Measurements from ENCODE around the gene DLX3.

The DLX3 gene

GRCh38 chr17:49957350-49957749, 37.7 kb downstream of the DLX3 start:
- DNase-seq (ENCODE audit: low read depth) = no peak

DNA sequence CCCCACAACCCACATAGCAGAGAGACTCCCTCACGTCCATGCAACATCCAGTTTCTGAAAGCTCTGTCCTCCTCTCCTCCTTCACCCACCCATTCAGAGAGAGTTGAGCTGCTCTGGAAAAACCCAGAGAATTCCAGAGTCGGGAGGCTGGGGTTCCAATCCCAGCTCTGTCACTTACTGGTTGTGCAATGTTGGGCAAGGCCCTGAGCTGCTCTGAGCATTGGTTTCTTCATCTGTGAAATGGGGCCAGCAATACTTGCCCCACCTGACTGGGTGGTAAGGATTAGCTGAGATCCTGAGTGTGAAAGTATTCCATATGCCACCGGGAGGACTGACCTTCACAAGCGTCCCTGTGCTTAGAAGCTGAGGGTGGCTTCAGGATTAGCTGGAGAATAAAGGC, 38.2 kb downstream of the DLX3 start:
- no peak for DNase-seq (ENCODE audit: low read depth)

DNA sequence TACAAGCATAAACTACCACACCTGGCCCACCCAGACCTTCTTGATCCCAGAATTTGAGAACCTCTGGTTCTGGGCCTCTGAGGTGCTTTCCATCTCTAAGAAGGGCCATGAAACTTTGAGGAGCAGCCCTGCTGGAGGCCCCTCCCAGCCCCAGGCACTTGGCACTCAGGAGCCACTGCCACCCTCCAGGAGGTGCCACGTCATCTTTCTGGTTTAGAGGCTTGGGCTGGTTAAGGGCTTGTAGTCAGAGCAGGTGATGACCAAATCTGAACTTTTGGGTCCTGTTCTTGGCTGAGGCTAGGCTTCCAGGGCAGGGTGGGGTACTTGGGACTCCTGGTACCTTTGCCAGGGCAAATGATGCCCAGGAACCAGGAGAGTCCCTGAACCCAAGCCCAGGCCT, 39.9 kb downstream of the DLX3 start:
- peak; percentile 26 for DNase-seq (ENCODE audit: low read depth)

- peak; percentile 62 for DNase-seq (ENCODE audit: low read depth)
Observed at GRCh38 chr17:49952912-49953497, 42.0 kb downstream of the DLX3 start.

DNA sequence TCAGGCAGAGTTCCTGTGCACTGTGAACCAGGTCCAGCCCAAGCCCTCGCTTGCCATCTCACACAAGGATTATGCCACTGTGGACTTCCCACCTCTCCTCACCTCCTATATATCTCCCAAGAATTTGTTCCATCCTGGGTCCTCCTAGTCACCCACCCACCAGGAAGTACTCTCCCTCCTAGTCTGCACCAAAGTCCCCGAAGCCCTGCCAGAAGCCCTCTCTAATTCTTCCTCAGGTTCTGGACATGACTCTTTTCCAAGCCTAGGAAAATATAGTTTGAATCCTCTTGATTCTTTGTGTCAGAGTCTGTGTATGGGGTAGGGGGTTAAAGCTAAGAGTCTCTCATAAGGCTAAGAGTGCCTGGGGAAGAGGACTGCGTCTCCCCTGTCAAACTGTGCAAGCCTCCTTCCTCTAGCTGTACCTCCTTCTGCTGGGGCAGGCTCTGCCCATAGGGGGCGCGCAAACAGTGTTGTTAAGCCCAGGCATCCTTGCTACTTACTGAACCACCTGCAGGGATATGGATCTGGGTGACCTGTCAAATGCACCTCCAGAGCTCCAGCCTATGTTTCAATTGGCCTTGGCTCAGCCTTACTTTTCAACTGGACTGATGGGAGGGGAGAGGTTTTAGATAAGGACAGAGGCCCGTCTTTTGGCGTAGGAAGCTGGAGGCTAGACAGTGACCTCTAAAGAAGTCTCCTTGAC, 42.7 kb downstream of the DLX3 start:
- DNase-seq (ENCODE audit: low read depth) = peak; percentile 80

- DNase-seq (ENCODE audit: low read depth) = peak; percentile 33
Observed at GRCh38 chr17:49951362-49952082, 43.5 kb downstream of the DLX3 start.

GRCh38 chr17:49949634-49950033, 45.4 kb downstream of the DLX3 start:
- DNase-seq (ENCODE audit: low read depth) = no peak

DNA sequence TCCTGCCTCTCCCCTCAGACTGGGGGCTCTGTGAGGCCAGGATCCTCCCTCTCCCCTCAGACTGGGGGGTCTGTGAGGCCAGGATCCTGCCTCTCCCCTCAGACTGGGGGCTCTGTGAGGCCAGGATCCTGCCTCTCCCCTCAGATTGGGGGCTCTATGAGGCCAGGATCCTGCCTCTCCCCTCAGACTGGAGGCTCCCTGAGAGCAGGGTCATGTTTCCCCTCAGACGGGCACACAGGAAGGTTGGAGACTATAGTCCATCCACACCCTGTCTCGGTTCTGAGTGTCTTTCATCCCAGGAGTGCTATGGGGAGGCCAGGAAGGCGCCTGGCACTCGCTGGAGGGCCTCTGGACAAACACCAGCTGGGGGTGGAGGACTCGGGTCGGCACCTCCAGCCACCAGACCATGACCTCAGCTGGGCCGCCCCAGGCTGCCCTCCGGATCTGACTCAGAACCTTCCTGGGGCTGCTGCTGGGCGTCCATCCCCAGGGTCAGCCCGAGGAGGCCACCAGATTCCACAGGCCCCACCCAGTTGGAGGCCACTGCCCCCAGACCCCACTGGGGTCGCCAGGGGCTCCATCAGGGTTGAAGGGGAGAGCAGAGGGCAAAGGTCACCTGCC, 48.0 kb downstream of the DLX3 start:
- DNase-seq (ENCODE audit: low read depth) = peak; percentile 59

GRCh38 chr17:49946208-49946607, 48.8 kb downstream of the DLX3 start:
- no peak for DNase-seq (ENCODE audit: low read depth)

GRCh38 chr17:49944273-49944870, 50.7 kb downstream of the DLX3 start:
- no peak for DNase-seq (ENCODE audit: low read depth)

- DNase-seq (ENCODE audit: low read depth) = no peak
Observed at GRCh38 chr17:49942947-49943346, 52.1 kb downstream of the DLX3 start.

DNA sequence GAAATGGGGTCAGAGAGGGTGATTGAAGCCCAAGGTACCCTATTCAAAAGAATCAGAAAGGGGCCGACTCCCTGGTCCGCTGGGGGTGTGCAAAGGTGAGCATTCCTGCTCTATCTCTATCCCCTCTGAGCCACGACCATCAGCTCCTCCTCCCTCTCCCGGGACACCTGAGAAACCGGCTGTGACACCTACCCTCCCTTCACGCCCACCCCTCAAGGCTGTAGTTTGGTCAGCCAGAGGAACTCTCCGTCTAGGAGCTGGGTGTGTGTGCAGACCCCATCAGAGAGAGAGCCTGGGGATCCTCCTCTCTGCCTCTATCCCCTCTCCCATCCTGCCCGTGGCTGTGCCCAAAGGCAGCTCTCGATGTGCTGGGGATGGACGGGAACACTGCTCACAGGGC, 53.6 kb downstream of the DLX3 start:
- DNase-seq (ENCODE audit: low read depth) = no peak
